Karpas-422 (cell line): ENCODE data around the gene AQP3. TPM values are rescaled to one million over a fixed set of nuclear protein-coding genes. Genes with fewer than 3 reads are reported as not detected.

Experiments
- DNase-seq: peaks from one replicate; pipeline ENCODE4 v3.0.0-alpha.2; 2015
- H2AFZ ChIP-seq: fragments of 200-600 bp; sonication (generic); 2 replicates; pipeline ENCODE4 v1.6.1; 2014; ENCODE audit warnings: antibody characterized with exemption, low read length, mixed read lengths
- H3K27ac ChIP-seq: fragments of 200-600 bp; sonication (generic); 2 replicates; pipeline ENCODE4 v1.5.1; 2014; ENCODE audit warnings: mild to moderate bottlenecking, low read length, moderate library complexity
- H3K27me3 ChIP-seq: fragments of 200-600 bp; sonication (generic); 2 replicates; pipeline ENCODE4 v1.6.1; 2014; ENCODE audit warnings: low read length, mixed read lengths
- H3K36me3 ChIP-seq: fragments of 200-600 bp; sonication (generic); 2 replicates; pipeline ENCODE4 v1.6.1; 2014; ENCODE audit warnings: low read length, mixed read lengths; ENCODE audit not compliant: insufficient read depth
- H3K4me1 ChIP-seq: fragments of 200-600 bp; sonication (generic); 2 replicates; pipeline ENCODE4 v1.6.1; 2014; ENCODE audit warnings: mild to moderate bottlenecking, low read length, mixed read lengths
- H3K4me2 ChIP-seq: fragments of 200-600 bp; sonication (generic); 2 replicates; pipeline ENCODE4 v1.6.1; 2014; ENCODE audit warnings: low read length, low read depth, mild to moderate bottlenecking; ENCODE audit not compliant: poor library complexity, severe bottlenecking
- H3K4me3 ChIP-seq: fragments of 200-600 bp; sonication (generic); 2 replicates; pipeline ENCODE4 v1.5.1; 2014; ENCODE audit warnings: mild to moderate bottlenecking, antibody characterized with exemption, low read length, mixed read lengths
- H3K79me2 ChIP-seq: fragments of 200-600 bp; sonication (generic); 2 replicates; pipeline ENCODE4 v1.6.1; 2014; ENCODE audit warnings: mild to moderate bottlenecking, low read length, mixed read lengths
- H3K9ac ChIP-seq: fragments of 200-600 bp; sonication (generic); 2 replicates; pipeline ENCODE4 v1.6.0; 2014; ENCODE audit warnings: low read length
- H3K9me2 ChIP-seq: fragments of 200-600 bp; sonication (generic), shearing (Covaris generic); replicated peaks from 2 replicates; pipeline ENCODE4 v1.6.0; 2014; ENCODE audit warnings: mild to moderate bottlenecking, low read length, moderate library complexity; ENCODE audit not compliant: insufficient read depth
- H3K9me3 ChIP-seq: fragments of 300-700, 200-600 bp; sonication (generic); 2 replicates; pipeline ENCODE4 v1.6.1; 2014; ENCODE audit warnings: low read length, mixed read lengths
- H4K20me1 ChIP-seq: fragments of 200-600 bp; sonication (generic); 2 replicates; pipeline ENCODE4 v1.6.1; 2014; ENCODE audit warnings: mild to moderate bottlenecking, antibody characterized with exemption, low read length, low read depth; ENCODE audit not compliant: insufficient read depth
- total RNA-seq: library from RNA; depleted of rRNA; stranded (reverse); fragments of >200 nt; shearing (Covaris generic); gene quantifications from 2 replicates; pipeline ENCODE4 v1.2.3, GENCODE V29; 2014; ENCODE audit warnings: low replicate concordance

AQP3 gene
- total RNA-seq, 1 experiment from 2014 or later, result not detected

DNA sequence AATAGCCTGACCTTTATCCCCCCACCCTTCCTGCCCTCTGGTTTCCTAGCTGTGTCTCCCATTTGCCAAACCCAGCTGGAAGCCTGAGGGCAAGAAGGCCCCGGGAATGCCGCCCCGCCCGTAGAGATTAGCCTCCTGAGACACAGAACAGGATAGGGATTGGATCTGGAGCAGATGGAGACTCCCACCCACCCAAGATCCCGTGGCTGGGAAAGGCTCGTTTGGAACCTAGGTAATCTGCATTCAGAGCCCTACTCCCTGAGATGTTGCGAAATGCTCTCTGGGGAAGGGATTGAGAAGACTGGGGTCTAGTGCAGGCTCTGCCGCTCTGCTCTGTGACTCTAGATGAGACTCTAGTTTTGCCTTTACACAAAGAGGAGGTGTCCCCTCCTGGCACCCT lies 10.9 kb downstream of the AQP3 start:
- Histone ChIP-seq H3K9me3 (no peaks in the 10 kb centered on the region), H3K4me1 (peaks cover 5% of the 10 kb centered on the region), H2AFZ (no peak overlapping the region), H3K79me2 (no peaks in the 10 kb centered on the region), H3K9ac (no peak overlapping the region), H3K4me3 (no peak overlapping the region), H3K27me3 (no peaks in the 10 kb centered on the region), H4K20me1 (no peaks in the 10 kb centered on the region), H3K4me2 (no peak overlapping the region), H3K27ac (no peak overlapping the region), H3K9me2 (no peaks in the 10 kb centered on the region), H3K36me3 (no peaks in the 10 kb centered on the region)
- no peak for DNase-seq

DNA sequence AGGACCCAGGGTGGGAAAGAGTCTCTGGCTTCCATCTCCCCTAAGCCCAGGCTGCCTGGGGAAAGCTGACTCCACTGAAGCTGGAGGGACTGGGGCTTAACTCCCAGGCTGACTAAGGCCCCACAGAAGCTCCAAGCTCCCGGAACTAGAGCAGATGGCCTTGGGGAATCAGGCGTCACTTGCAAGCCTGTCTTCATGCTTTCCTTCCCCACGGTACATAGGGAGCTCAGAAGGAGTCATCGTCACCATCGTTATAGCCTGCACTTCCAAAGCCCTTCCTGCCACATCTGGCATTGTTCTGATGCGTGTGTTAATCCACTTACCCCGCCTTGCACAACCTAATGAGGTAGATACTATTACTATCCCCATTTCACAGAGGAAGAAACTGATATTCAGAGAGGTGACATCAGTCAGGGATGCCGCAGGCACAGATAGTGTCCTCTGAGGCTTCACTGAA lies 11.5 kb downstream of the AQP3 start:
- Histone ChIP-seq H3K9ac (no peak overlapping the region), H3K9me3 (no peaks in the 10 kb centered on the region), H3K4me1 (peaks cover 5% of the 10 kb centered on the region), H3K9me2 (no peaks in the 10 kb centered on the region), H3K4me3 (no peak overlapping the region), H3K36me3 (no peaks in the 10 kb centered on the region), H3K27ac (no peak overlapping the region), H2AFZ (no peak overlapping the region), H3K27me3 (no peaks in the 10 kb centered on the region), H3K4me2 (no peak overlapping the region), H4K20me1 (no peaks in the 10 kb centered on the region), H3K79me2 (no peaks in the 10 kb centered on the region)
- DNase-seq, result no peak

DNA sequence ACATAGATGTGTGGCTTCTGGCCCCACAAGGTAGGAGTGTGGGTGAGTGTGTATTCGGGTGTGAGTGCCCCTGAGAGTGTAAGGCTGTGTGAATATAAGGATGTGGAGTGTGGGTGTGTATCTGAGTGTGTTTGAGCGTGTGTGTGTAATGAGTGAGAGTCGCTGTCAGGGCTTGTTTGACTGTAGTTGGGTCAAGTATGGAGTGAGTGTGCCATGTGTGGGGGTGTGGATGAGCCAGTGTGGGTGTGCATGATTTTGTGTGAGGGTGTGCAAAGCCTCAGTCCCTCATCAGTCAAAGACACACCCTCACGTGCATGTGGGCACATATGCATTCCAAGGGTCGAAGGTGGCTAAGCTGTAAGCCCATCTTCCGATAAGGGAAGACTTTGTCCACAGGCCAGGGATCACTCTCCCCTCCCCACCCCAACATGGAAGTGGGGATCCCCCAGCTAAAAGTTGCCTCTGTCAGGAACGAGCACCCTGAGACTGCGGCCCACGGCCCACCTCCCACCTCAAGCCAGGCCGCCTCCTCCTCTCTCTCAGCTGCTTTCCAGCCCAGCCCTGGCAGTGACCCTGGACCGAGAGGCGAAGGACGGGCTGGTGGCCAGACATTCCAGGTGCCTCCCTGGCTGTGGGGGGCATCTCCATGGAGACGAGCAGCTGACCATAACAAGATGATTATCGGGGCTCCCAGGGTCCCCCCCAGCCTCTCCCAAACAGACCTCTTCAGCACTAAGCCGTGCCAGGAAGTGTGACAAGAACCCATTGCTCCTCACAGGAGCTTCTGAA lies 12.9 kb downstream of the AQP3 start:
- Histone ChIP-seq H3K4me1 (peaks cover 5% of the 10 kb centered on the region), H3K4me3 (no peak overlapping the region), H3K9me3 (no peaks in the 10 kb centered on the region), H4K20me1 (no peaks in the 10 kb centered on the region), H3K9ac (no peak overlapping the region), H2AFZ (no peak overlapping the region), H3K79me2 (no peaks in the 10 kb centered on the region), H3K9me2 (no peaks in the 10 kb centered on the region), H3K27ac (no peak overlapping the region), H3K36me3 (no peaks in the 10 kb centered on the region), H3K27me3 (no peaks in the 10 kb centered on the region), H3K4me2 (no peak overlapping the region)
- DNase-seq, result no peak

DNA sequence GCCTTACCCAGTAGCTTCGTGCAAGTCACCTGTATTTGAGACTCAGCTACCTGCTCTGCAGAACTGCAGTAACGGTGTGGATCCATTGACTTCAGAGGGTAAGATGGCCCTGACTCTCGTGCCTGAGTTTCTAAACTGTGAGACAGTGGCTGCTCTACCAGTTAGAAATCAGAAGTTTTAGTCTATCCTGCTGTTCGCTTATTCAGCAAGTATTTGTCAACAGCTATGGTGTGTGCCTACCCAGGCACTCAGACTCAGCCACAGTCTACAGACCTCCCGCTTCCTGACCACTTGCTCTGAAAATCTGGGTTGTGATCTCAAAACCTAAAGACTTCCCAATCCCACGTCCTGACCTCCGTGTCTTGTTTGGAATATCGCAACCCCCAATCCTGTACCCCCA lies 13.5 kb downstream of the AQP3 start:
- no peaks in the 10 kb centered on the region for H3K27me3 ChIP-seq
- no peak overlapping the region for H3K27ac ChIP-seq
- no peak overlapping the region for H3K4me2 ChIP-seq
- no peak for DNase-seq
- no peak overlapping the region for H3K4me3 ChIP-seq
- H3K9me2 ChIP-seq, result no peaks in the 10 kb centered on the region
- no peaks in the 10 kb centered on the region for H3K9me3 ChIP-seq
- no peak overlapping the region for H2AFZ ChIP-seq
- H3K9ac ChIP-seq, result no peak overlapping the region
- no peaks in the 10 kb centered on the region for H3K36me3 ChIP-seq
- peaks cover 5% of the 10 kb centered on the region for H3K4me1 ChIP-seq
- H4K20me1 ChIP-seq, result no peaks in the 10 kb centered on the region
- H3K79me2 ChIP-seq, result no peaks in the 10 kb centered on the region

DNA sequence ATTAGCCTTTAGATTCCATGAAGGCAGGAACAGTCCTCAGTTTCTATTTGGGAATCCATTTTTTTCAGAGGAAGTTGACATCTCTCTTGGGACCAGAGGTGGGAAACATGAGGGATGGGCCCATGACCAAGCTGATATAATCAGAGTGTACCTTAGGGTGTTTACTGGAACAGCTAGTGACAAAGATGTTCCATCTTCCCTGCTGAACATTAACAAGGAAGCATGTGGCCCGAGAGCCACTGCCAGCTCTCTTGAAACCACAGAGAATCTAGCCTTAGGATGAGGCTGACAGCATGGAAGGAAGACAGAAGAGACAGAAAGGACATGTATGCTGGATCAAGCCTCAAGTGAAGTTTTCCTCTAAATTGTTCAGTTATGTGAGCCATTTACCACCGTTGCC lies 16.0 kb downstream of the AQP3 start:
- Histone ChIP-seq H3K27me3 (no peaks in the 10 kb centered on the region), H3K4me1 (no peaks in the 10 kb centered on the region), H3K9ac (no peak overlapping the region), H3K4me2 (no peak overlapping the region), H4K20me1 (no peaks in the 10 kb centered on the region), H3K27ac (no peak overlapping the region), H3K9me2 (no peaks in the 10 kb centered on the region), H3K36me3 (no peaks in the 10 kb centered on the region), H3K79me2 (no peaks in the 10 kb centered on the region), H3K4me3 (no peak overlapping the region), H3K9me3 (no peaks in the 10 kb centered on the region), H2AFZ (no peak overlapping the region)
- no peak for DNase-seq

DNA sequence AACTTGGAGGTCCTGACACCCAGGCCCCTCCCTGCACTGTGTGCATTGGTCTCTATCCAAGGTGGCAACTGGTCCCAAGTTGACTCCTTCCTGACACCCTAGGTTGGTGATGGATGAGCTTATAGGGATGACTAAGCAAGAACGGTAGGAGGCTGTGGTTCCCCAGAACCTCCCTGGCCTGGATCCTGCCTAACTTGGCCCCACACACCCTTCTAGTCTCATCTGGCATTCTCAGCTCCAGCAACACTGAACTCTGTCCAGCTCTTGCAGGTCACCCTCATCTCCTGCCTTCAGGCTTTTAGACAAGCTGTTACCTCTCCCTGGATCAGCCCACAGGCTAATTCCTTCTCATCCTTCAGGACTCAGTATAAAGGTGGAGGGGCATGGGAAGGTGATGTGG lies 16.5 kb downstream of the AQP3 start:
- Histone ChIP-seq H3K9me2 (no peaks in the 10 kb centered on the region), H2AFZ (no peak overlapping the region), H3K9ac (no peak overlapping the region), H3K27ac (no peak overlapping the region), H3K36me3 (no peaks in the 10 kb centered on the region), H3K27me3 (no peaks in the 10 kb centered on the region), H3K4me1 (no peaks in the 10 kb centered on the region), H3K4me3 (no peak overlapping the region), H3K9me3 (no peaks in the 10 kb centered on the region), H3K4me2 (no peak overlapping the region), H4K20me1 (no peaks in the 10 kb centered on the region), H3K79me2 (no peaks in the 10 kb centered on the region)
- DNase-seq, result no peak

DNA sequence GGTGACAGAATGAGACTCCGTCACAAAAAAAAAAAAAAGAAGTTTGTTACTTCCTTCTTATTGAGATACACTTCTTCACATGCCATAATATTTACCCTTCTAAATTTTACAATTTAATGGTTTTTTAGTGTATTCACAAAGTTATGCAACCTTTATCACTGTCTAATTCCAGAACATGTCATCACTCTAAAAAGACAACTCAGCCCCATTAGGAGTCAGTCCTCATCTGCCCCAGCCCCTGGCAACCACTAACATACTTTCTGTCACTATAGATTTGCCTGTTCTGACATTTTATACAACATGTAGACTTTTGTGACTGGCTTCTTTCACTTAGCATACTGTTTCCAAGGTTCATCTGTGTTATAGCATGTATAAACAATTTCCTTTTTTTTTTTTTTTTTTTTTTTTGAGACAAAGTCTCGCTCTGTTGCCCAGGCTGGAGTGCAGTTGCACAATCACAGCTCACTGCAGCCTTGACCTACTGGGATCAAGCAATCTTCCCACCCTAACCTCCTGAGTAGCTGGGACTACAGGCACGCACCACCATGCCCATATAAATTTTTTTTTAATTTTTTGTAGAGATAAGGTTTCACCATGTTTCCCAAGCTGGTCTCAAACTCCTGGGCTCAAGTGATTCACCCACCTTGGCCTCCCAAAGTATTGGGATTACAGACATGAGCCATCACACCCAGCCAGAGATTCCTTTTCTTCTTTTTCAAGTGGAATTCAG lies 18.0 kb downstream of the AQP3 start:
- Histone ChIP-seq H3K4me2 (no peak overlapping the region), H3K9ac (no peak overlapping the region), H2AFZ (no peak overlapping the region), H3K36me3 (no peaks in the 10 kb centered on the region), H3K9me3 (no peaks in the 10 kb centered on the region), H3K9me2 (no peaks in the 10 kb centered on the region), H3K4me3 (no peak overlapping the region), H3K4me1 (no peaks in the 10 kb centered on the region), H3K79me2 (no peaks in the 10 kb centered on the region), H3K27me3 (no peaks in the 10 kb centered on the region), H4K20me1 (no peaks in the 10 kb centered on the region), H3K27ac (no peak overlapping the region)
- no peak for DNase-seq

DNA sequence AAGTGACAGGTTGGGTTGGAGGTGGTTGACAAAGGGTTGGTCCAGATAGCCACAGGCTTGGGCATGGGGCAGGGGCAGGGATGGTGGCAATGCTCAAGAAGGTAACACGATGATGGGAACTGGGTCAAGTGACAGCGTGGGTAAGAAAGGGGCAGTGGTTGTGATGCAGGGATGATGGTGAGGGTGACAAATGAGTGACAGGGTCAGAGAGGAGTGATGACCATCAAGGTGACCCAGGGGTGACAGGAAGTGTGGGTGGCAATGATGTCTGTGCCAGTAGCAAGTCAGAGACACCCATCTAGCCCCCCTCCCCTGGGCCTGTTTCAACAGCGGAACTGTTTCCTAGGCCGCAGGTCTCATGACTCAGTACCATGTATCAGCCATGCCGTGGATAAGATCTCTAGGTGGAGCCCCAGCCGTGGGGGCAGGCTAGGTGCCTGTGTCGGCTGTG lies 20.5 kb downstream of the AQP3 start:
- no peaks in the 10 kb centered on the region for H3K4me1 ChIP-seq
- H3K27me3 ChIP-seq, result no peaks in the 10 kb centered on the region
- no peak for DNase-seq
- no peaks in the 10 kb centered on the region for H4K20me1 ChIP-seq
- no peaks in the 10 kb centered on the region for H3K9me2 ChIP-seq
- H3K36me3 ChIP-seq, result no peaks in the 10 kb centered on the region
- no peaks in the 10 kb centered on the region for H3K79me2 ChIP-seq
- H3K27ac ChIP-seq, result no peak overlapping the region
- no peak overlapping the region for H3K4me2 ChIP-seq
- H3K9ac ChIP-seq, result no peak overlapping the region
- H2AFZ ChIP-seq, result no peak overlapping the region
- no peak overlapping the region for H3K4me3 ChIP-seq
- no peaks in the 10 kb centered on the region for H3K9me3 ChIP-seq
